Measurements from ENCODE around the gene GREB1. TPM values are rescaled to one million over a fixed set of nuclear protein-coding genes. Genes with fewer than 3 reads are reported as not detected.

The GREB1 gene
- total and polyA plus RNA-seq, 2 of the 13 experiments (the other 11 are each of a cell fraction or from before 2014, with no cell fraction given), result 31.3 to 61.2 TPM

DNA sequence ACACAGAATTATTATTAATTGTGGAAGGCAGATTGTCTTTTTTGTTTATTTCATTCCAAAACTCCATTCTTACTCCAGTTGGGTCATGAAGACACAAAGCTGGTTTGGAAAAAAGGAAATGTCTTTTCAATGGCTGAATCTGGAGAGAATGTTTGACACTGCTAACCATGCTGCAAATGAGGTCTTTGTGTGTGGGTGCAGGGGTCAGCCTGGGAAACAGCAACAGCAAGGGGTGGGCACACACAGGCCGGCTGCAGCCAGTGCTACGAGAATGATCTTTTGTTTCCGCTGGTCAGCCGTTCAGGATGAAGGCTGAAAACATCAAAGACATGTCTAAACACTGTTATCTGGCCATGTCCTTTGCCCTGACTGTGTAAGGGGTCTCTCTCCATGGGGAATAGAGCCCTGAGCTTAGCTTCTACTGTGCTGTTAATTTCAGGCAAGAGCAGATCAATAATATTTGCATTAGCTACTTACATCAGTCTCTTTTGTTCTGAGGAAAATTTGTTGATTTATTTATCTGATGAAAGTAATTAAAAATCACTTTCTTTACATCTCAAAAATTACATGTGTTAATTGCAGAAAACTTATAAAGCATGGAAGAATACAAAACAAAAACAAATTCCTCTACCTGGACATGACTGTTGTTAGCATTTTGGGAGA, 34.6 kb upstream of the GREB1 start (continued):
- TF ChIP-seq, protein P1, sequence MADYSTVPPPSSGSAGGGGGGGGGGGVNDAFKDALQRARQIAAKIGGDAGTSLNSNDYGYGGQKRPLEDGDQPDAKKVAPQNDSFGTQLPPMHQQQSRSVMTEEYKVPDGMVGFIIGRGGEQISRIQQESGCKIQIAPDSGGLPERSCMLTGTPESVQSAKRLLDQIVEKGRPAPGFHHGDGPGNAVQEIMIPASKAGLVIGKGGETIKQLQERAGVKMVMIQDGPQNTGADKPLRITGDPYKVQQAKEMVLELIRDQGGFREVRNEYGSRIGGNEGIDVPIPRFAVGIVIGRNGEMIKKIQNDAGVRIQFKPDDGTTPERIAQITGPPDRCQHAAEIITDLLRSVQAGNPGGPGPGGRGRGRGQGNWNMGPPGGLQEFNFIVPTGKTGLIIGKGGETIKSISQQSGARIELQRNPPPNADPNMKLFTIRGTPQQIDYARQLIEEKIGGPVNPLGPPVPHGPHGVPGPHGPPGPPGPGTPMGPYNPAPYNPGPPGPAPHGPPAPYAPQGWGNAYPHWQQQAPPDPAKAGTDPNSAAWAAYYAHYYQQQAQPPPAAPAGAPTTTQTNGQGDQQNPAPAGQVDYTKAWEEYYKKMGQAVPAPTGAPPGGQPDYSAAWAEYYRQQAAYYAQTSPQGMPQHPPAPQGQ (CRISPR knock-in tag; IDR thresholded peaks at IDR 0.05; ENCODE audit: borderline replicate concordance), result peak; percentile 96; the same call in 1 of the 2 replicates
- peak; percentile 91 for TF ChIP-seq ZBTB26 (CRISPR knock-in tag; IDR thresholded peaks at IDR 0.05; ENCODE audit: borderline replicate concordance)
- peak; percentile 85 for TF ChIP-seq ATF7-NPFF (CRISPR knock-in tag; IDR thresholded peaks at IDR 0.05; ENCODE audit: low read depth)
- peak; percentile 79; the same call in 1 of the 2 replicates for TF ChIP-seq RELA (CRISPR knock-in tag; IDR thresholded peaks at IDR 0.05)
- no peak for TF ChIP-seq SMYD3 (CRISPR knock-in tag; IDR thresholded peaks at IDR 0.05)
- peak; percentile 85; the same call in 1 of the 2 replicates for TF ChIP-seq ZNF446 (CRISPR knock-in tag; IDR thresholded peaks at IDR 0.05)
- TF ChIP-seq ZNF782 (CRISPR knock-in tag; IDR thresholded peaks at IDR 0.05; ENCODE audit: borderline replicate concordance), result no peak; the same call in 1 of the 2 replicates
- TF ChIP-seq, protein P2, sequence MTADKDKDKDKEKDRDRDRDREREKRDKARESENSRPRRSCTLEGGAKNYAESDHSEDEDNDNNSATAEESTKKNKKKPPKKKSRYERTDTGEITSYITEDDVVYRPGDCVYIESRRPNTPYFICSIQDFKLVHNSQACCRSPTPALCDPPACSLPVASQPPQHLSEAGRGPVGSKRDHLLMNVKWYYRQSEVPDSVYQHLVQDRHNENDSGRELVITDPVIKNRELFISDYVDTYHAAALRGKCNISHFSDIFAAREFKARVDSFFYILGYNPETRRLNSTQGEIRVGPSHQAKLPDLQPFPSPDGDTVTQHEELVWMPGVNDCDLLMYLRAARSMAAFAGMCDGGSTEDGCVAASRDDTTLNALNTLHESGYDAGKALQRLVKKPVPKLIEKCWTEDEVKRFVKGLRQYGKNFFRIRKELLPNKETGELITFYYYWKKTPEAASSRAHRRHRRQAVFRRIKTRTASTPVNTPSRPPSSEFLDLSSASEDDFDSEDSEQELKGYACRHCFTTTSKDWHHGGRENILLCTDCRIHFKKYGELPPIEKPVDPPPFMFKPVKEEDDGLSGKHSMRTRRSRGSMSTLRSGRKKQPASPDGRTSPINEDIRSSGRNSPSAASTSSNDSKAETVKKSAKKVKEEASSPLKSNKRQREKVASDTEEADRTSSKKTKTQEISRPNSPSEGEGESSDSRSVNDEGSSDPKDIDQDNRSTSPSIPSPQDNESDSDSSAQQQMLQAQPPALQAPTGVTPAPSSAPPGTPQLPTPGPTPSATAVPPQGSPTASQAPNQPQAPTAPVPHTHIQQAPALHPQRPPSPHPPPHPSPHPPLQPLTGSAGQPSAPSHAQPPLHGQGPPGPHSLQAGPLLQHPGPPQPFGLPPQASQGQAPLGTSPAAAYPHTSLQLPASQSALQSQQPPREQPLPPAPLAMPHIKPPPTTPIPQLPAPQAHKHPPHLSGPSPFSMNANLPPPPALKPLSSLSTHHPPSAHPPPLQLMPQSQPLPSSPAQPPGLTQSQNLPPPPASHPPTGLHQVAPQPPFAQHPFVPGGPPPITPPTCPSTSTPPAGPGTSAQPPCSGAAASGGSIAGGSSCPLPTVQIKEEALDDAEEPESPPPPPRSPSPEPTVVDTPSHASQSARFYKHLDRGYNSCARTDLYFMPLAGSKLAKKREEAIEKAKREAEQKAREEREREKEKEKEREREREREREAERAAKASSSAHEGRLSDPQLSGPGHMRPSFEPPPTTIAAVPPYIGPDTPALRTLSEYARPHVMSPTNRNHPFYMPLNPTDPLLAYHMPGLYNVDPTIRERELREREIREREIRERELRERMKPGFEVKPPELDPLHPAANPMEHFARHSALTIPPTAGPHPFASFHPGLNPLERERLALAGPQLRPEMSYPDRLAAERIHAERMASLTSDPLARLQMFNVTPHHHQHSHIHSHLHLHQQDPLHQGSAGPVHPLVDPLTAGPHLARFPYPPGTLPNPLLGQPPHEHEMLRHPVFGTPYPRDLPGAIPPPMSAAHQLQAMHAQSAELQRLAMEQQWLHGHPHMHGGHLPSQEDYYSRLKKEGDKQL (CRISPR knock-in tag; IDR thresholded peaks at IDR 0.05; ENCODE audit: low read depth), result peak; percentile 96
- TF ChIP-seq ZBTB20 (CRISPR knock-in tag; IDR thresholded peaks at IDR 0.05; ENCODE audit: borderline replicate concordance, low read depth), result peak; percentile 99
- TF ChIP-seq KLF11 (CRISPR knock-in tag; IDR thresholded peaks at IDR 0.05), result 0 out of 2 replicates have a peak, but pooled peaks have one; percentile 11
- TF ChIP-seq, protein P3, sequence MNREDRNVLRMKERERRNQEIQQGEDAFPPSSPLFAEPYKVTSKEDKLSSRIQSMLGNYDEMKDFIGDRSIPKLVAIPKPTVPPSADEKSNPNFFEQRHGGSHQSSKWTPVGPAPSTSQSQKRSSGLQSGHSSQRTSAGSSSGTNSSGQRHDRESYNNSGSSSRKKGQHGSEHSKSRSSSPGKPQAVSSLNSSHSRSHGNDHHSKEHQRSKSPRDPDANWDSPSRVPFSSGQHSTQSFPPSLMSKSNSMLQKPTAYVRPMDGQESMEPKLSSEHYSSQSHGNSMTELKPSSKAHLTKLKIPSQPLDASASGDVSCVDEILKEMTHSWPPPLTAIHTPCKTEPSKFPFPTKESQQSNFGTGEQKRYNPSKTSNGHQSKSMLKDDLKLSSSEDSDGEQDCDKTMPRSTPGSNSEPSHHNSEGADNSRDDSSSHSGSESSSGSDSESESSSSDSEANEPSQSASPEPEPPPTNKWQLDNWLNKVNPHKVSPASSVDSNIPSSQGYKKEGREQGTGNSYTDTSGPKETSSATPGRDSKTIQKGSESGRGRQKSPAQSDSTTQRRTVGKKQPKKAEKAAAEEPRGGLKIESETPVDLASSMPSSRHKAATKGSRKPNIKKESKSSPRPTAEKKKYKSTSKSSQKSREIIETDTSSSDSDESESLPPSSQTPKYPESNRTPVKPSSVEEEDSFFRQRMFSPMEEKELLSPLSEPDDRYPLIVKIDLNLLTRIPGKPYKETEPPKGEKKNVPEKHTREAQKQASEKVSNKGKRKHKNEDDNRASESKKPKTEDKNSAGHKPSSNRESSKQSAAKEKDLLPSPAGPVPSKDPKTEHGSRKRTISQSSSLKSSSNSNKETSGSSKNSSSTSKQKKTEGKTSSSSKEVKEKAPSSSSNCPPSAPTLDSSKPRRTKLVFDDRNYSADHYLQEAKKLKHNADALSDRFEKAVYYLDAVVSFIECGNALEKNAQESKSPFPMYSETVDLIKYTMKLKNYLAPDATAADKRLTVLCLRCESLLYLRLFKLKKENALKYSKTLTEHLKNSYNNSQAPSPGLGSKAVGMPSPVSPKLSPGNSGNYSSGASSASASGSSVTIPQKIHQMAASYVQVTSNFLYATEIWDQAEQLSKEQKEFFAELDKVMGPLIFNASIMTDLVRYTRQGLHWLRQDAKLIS (CRISPR knock-in tag; IDR thresholded peaks at IDR 0.05), result peak; percentile 96
- peak; percentile 70 for TF ChIP-seq ZFX (CRISPR knock-in tag; IDR thresholded peaks at IDR 0.05; ENCODE audit: low read depth)
- TF ChIP-seq ZNF367 (CRISPR knock-in tag; IDR thresholded peaks at IDR 0.05; ENCODE audit: borderline replicate concordance), result 0 out of 2 replicates have a peak, but pooled peaks have one; percentile 39
- TF ChIP-seq NCOA5 (CRISPR knock-in tag; IDR thresholded peaks at IDR 0.05), result no peak
- peak; percentile 99 for TF ChIP-seq TCF7 (IDR thresholded peaks at IDR 0.05; ENCODE audit: low read depth)

All from HepG2 (cell line).